Natural killer cell (primary cell): ENCODE measurements around the gene CHRNE. TPM values are rescaled to one million over a fixed set of nuclear protein-coding genes. Genes with fewer than 3 reads are reported as not detected.

Experiments used
- ATAC-seq, 3 donors: fragments of 150-1000 bp in 2 of 3; fragments of 200-7000 bp in 1 of 3; cut with Tn5 transposase; 1 replicate in 1 of 3; 2 replicates in 2 of 3; pipeline ENCODE4 v1.10.0; 2021; ENCODE audit warnings: mild to moderate bottlenecking in 2 of 3, moderate library complexity in 2 of 3
- DNase-seq, 2 donors: peaks; one replicate each; pipeline versions ENCODE4 v3.0.0 to v3.0.0-alpha.2; 2013 to 2021; ENCODE audit warnings: mixed read lengths in 1 of 2
- H3K27ac ChIP-seq: one replicate; pipeline ENCODE4 v1.5.1; 2013; ENCODE audit warnings: mild to moderate bottlenecking, low read length
- H3K27me3 ChIP-seq: one replicate; pipeline ENCODE4 v1.6.1; 2013; ENCODE audit warnings: low read length; ENCODE audit not compliant: control insufficient read depth, insufficient read depth
- H3K36me3 ChIP-seq: one replicate; pipeline ENCODE4 v1.6.1; 2013; ENCODE audit warnings: low read length; ENCODE audit not compliant: control insufficient read depth, insufficient read depth
- H3K4me1 ChIP-seq: one replicate; pipeline ENCODE4 v1.6.1; 2013; ENCODE audit warnings: low read length; ENCODE audit not compliant: control insufficient read depth, insufficient read depth
- H3K4me3 ChIP-seq: one replicate; pipeline ENCODE4 v1.5.1; 2013; ENCODE audit warnings: low read length
- H3K9me3 ChIP-seq: one replicate; pipeline ENCODE4 v1.6.1; 2013; ENCODE audit warnings: low read length; ENCODE audit not compliant: control insufficient read depth, insufficient read depth
- H3K27ac Mint-ChIP-seq, 2 donors: one replicate each; pipeline ENCODE4 v1.8.0; 2022; ENCODE audit warnings: mild to moderate bottlenecking in 2 of 2, mixed read lengths in 2 of 2, moderate library complexity in 1 of 2
- H3K27me3 Mint-ChIP-seq, 2 donors: one replicate each; pipeline ENCODE4 v1.8.0; 2022; ENCODE audit warnings: low read depth in 2 of 2, mixed read lengths in 2 of 2
- H3K36me3 Mint-ChIP-seq: one replicate; pipeline ENCODE4 v1.8.0; 2022; ENCODE audit warnings: mixed read lengths
- H3K4me1 Mint-ChIP-seq, 2 donors: one replicate each; pipeline ENCODE4 v1.8.0; 2022; ENCODE audit warnings: mixed read lengths in 2 of 2
- H3K4me3 Mint-ChIP-seq: one replicate; pipeline ENCODE4 v1.8.0; 2022; ENCODE audit warnings: mild to moderate bottlenecking, moderate library complexity, mixed read lengths
- H3K9me3 Mint-ChIP-seq, 2 donors: one replicate each; pipeline ENCODE4 v1.8.0; 2022; ENCODE audit warnings: mixed read lengths in 2 of 2
- CTCF ChIP-seq: fragments of 200-600 bp; IDR thresholded peaks from one replicate; pipeline ENCODE4 v1.8.0; 2022; ENCODE audit warnings: antibody characterized with exemption
- WGBS: methylation state at CpG from one replicate; pipeline ENCODE4 v1.1.7; 2013; ENCODE audit warnings: missing lambda C conversion rate; ENCODE audit not compliant: insufficient coverage; 5-methylcytosine and 5-hydroxymethylcytosine counted together
- intact Hi-C: fragments of 100-400 bp; cut with micrococcal nuclease; formaldehyde crosslinking; loops from one replicate; pipeline ENCODE4 v1.14.2; 2022
- total RNA-seq, 4 donors: library from RNA; stranded (reverse); fragments of 120-200 nt in 1 of 4; gene quantifications; one replicate each; pipeline versions ENCODE4 v1.2.3 to v1.2.4, GENCODE V29; 2013 to 2022

Gene CHRNE
- total RNA-seq, 3 donors from 2014 or later (not counting 1 experiment from before 2014, with no cell fraction given), result 11.8 to 17.9 (median 11.8) TPM

GRCh38 chr17:4863321-4863720 lies 39.6 kb downstream of the CHRNE start:
- peaks cover 8 to 10% of the 10 kb centered on the region in 2 donors for H3K4me1 Mint-ChIP-seq
- intact Hi-C loops, result no loop called here

DNA sequence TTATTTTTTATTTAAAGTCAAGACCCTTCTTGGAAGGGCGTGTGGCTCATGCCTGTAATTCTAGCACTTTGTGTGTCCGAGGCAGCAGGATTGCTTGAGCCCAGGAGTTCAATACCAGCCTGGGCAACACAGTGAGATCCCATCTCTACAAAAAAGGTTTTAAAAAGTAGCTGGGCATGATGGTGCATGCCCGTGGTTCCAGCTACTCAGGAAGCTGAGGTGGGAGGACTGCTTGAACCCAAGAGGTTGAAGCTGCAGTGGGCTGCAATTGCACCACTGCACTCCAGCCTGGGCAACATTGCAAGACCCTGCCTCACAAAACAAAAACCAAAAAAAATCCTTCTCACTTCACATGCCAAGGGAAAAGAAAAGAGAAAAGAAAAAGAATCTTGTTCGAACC lies 40.2 kb downstream of the CHRNE start:
- no peaks in the 10 kb centered on the region for H3K9me3 Mint-ChIP-seq
- Histone ChIP-seq H3K36me3 (peaks cover 6% of the 10 kb centered on the region), H3K9me3 (no peaks in the 10 kb centered on the region), H3K27ac (no peak overlapping the region), H3K4me3 (no peak overlapping the region), H3K4me1 (no peaks in the 10 kb centered on the region), H3K27me3 (no peaks in the 10 kb centered on the region)
- no peak for TF ChIP-seq CTCF
- H3K4me1 Mint-ChIP-seq, result peaks cover 5 to 13% of the 10 kb centered on the region in 2 donors
- H3K27ac Mint-ChIP-seq, result no peak overlapping the region
- intact Hi-C loops, result no loop called here
- no peak overlapping the region for H3K4me3 Mint-ChIP-seq
- 97% methylated on average over 4 of the region's 4 CpGs for WGBS
- ATAC-seq, result no peak
- H3K36me3 Mint-ChIP-seq, result no peaks in the 10 kb centered on the region
- no peaks in the 10 kb centered on the region for H3K27me3 Mint-ChIP-seq
- no peak for DNase-seq

More at GRCh38 chr17:4863321-4863720, 39.6 kb downstream of the CHRNE start:
- DNase-seq, result no peak
- no peak for TF ChIP-seq CTCF
- Histone ChIP-seq H3K9me3 (no peaks in the 10 kb centered on the region), H3K27ac (no peak overlapping the region), H3K4me3 (no peak overlapping the region), H3K27me3 (no peaks in the 10 kb centered on the region), H3K4me1 (no peaks in the 10 kb centered on the region), H3K36me3 (peaks cover 6% of the 10 kb centered on the region)
- 100% methylated on average over 1 of the region's 1 CpG for WGBS
- H3K36me3 Mint-ChIP-seq, result no peaks in the 10 kb centered on the region
- no peak for ATAC-seq
- H3K27ac Mint-ChIP-seq, result no peak overlapping the region
- no peak overlapping the region for H3K4me3 Mint-ChIP-seq
- no peaks in the 10 kb centered on the region for H3K27me3 Mint-ChIP-seq
- no peaks in the 10 kb centered on the region for H3K9me3 Mint-ChIP-seq

DNA sequence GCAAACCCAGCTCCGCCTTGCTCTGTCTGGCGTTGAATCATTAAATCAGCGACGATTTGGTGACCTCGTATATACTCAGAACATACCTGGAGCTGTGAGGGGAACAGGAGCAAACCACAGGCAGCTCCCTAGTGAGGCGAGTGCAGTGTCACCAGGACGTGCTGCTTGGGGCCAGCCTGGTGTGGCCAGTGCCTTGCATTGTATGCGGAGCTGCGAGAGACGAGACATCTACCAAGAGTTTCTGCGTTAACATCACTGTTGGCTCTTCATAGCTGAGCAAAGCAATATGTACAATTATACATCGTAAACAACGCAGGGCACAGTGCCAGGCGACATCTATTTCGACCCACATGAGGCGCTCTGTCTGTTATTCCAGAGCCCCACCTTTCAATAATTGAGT lies 41.8 kb downstream of the CHRNE start:
- no peaks in the 10 kb centered on the region for H3K9me3 Mint-ChIP-seq
- no peaks in the 10 kb centered on the region for H3K36me3 Mint-ChIP-seq
- Histone ChIP-seq H3K27ac (no peak overlapping the region), H3K27me3 (no peaks in the 10 kb centered on the region), H3K36me3 (peaks cover 6% of the 10 kb centered on the region), H3K4me3 (no peak overlapping the region), H3K9me3 (no peaks in the 10 kb centered on the region), H3K4me1 (no peaks in the 10 kb centered on the region)
- H3K27me3 Mint-ChIP-seq, result no peaks in the 10 kb centered on the region
- intact Hi-C loops, result no loop called here
- ATAC-seq (no peak), DNase-seq (no peak)
- H3K4me3 Mint-ChIP-seq, result no peak overlapping the region
- no peak overlapping the region for H3K27ac Mint-ChIP-seq
- peaks cover 17 to 27% of the 10 kb centered on the region in 2 donors for H3K4me1 Mint-ChIP-seq
- 97% methylated on average over 16 of the region's 16 CpGs for WGBS
- no peak for TF ChIP-seq CTCF

- H3K27ac ChIP-seq, result no peak overlapping the region
These were observed 42.2 kb downstream of the CHRNE start for GRCh38 chr17:4860651-4861050.

More at GRCh38 chr17:4860651-4861050, 42.2 kb downstream of the CHRNE start:
- ATAC-seq, result no peak
- no peaks in the 10 kb centered on the region for H3K9me3 ChIP-seq
- H3K9me3 Mint-ChIP-seq, result no peaks in the 10 kb centered on the region
- no peak for TF ChIP-seq CTCF
- H3K4me1 Mint-ChIP-seq, result peaks cover 17 to 27% of the 10 kb centered on the region in 2 donors
- H3K36me3 ChIP-seq, result peaks cover 6% of the 10 kb centered on the region
- H3K36me3 Mint-ChIP-seq, result no peaks in the 10 kb centered on the region
- intact Hi-C loops, result no loop called here
- H3K4me3 ChIP-seq, result no peak overlapping the region
- no peaks in the 10 kb centered on the region for H3K27me3 Mint-ChIP-seq
- DNase-seq, result no peak
- H3K27ac Mint-ChIP-seq, result no peak overlapping the region
- H3K4me1 ChIP-seq, result no peaks in the 10 kb centered on the region
- WGBS, result 95% methylated on average over 9 of the region's 9 CpGs
- no peak overlapping the region for H3K4me3 Mint-ChIP-seq
- H3K27me3 ChIP-seq, result no peaks in the 10 kb centered on the region
